ENCODE results near the gene ST6GAL1.
A peak's percentile ranks its signal among the peaks of the same experiment; 100 is the strongest.
"Not testable (repeated sequence)": the region's sequence is repeated elsewhere in the genome, so short reads cannot be mapped to it uniquely, and the experiment has no call there.

Gene ST6GAL1

GRCh38 chr3:186930143-186930640 lies at the start of gene ST6GAL1:
Gene ST6GAL1, plus strand, starts transcription at chr3:186930526. Its CDS starts 112,178 bp downstream, at chr3:187042704.
- DNase-seq (ENCODE audit: low read depth) = peak; percentile 21

- DNase-seq (ENCODE audit: low read depth) = no peak
These were observed 48.2 kb upstream of the ST6GAL1 start for GRCh38 chr3:186882150-186882524.

GRCh38 chr3:186882881-186883685 lies 47.2 kb upstream of the ST6GAL1 start:
- DNase-seq (ENCODE audit: low read depth) = peak; percentile 25

- no peak for DNase-seq (ENCODE audit: low read depth)
These were observed 46.7 kb upstream of the ST6GAL1 start for GRCh38 chr3:186883686-186884058.

- DNase-seq (ENCODE audit: low read depth) = not testable (repeated sequence)
These were observed 45.5 kb upstream of the ST6GAL1 start for GRCh38 chr3:186884868-186885267.

GRCh38 chr3:186886202-186886981 lies 43.9 kb upstream of the ST6GAL1 start:
- no peak for DNase-seq (ENCODE audit: low read depth)

- not testable (repeated sequence) for DNase-seq (ENCODE audit: low read depth)
These were observed 42.8 kb upstream of the ST6GAL1 start for GRCh38 chr3:186887507-186887938.

- DNase-seq (ENCODE audit: low read depth) = no peak
These were observed 41.8 kb upstream of the ST6GAL1 start for GRCh38 chr3:186888569-186888968.

GRCh38 chr3:186889698-186890097 lies 40.6 kb upstream of the ST6GAL1 start:
- not testable (repeated sequence) for DNase-seq (ENCODE audit: low read depth)

GRCh38 chr3:186890911-186891310 lies 39.4 kb upstream of the ST6GAL1 start:
- DNase-seq (ENCODE audit: low read depth) = no peak

GRCh38 chr3:186893071-186893470 lies 37.3 kb upstream of the ST6GAL1 start:
- not testable (repeated sequence) for DNase-seq (ENCODE audit: low read depth)

GRCh38 chr3:186895406-186895805 lies 34.9 kb upstream of the ST6GAL1 start:
- no peak for DNase-seq (ENCODE audit: low read depth)

- DNase-seq (ENCODE audit: low read depth) = no peak
These were observed 34.3 kb upstream of the ST6GAL1 start for GRCh38 chr3:186896006-186896405.

- no peak for DNase-seq (ENCODE audit: low read depth)
These were observed 33.5 kb upstream of the ST6GAL1 start for GRCh38 chr3:186896875-186897274.

- DNase-seq (ENCODE audit: low read depth) = no peak
These were observed 29.1 kb upstream of the ST6GAL1 start for GRCh38 chr3:186901135-186901734.

GRCh38 chr3:186902154-186902553 lies 28.2 kb upstream of the ST6GAL1 start:
- DNase-seq (ENCODE audit: low read depth) = no peak

- no peak for DNase-seq (ENCODE audit: low read depth)
These were observed 27.6 kb upstream of the ST6GAL1 start for GRCh38 chr3:186902713-186903112.

GRCh38 chr3:186903676-186904075 lies 26.6 kb upstream of the ST6GAL1 start:
- not testable (repeated sequence) for DNase-seq (ENCODE audit: low read depth)

GRCh38 chr3:186907075-186907474 lies 23.3 kb upstream of the ST6GAL1 start:
- DNase-seq (ENCODE audit: low read depth) = not testable (repeated sequence)

- peak; percentile 45 for DNase-seq (ENCODE audit: low read depth)
These were observed 21.1 kb upstream of the ST6GAL1 start for GRCh38 chr3:186909078-186909853.

All from stimulated activated CD8-positive, alpha-beta memory T cell treated with anti-CD3 and anti-CD28 coated beads, Interleukin-7, amount 100 ng/mL, for 24 hours (primary cell).